Inferior parietal cortex (tissue), 1 donor: ENCODE data around the gene C12orf75.
"Not testable (repeated sequence)": the region's sequence is repeated elsewhere in the genome, so short reads cannot be mapped to it uniquely, and the experiment has no call there.

ENCODE experiments used
- DNase-seq: peaks from one replicate; pipeline ENCODE4 v3.0.0-alpha.2; 2016; ENCODE audit errors: extremely low spot score

The C12orf75 gene

DNA sequence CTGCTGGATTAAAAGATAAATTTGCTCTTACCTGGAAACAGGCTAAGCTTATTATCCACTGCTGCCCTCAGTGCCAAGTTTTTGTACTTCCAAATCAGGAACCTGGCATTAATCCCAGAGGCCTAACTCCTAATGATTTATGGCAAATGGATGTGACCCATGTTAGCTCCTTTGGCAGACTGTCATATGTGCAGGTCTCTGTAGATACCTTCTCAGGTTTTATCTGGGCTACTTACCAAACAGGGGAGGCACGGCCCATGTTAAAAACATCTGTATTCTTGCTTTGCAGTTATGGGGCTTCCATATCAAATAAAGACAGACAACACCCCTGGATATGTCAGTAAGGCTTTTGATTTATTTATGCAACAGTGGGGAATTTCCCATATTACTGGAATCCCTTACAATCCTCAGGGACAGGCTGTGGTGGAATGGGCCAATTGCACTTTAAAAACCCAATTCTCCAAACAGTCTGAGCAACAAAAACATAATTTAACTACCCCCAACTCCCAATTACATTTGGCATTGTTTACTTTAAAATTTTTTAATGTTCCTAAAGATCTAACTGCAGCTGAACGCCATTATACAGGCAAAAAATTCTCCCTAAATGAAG, 19.9 kb upstream of the C12orf75 start:
- not testable (repeated sequence) for DNase-seq

GRCh38 chr12:105311936-105312335, 18.6 kb upstream of the C12orf75 start:
- not testable (repeated sequence) for DNase-seq

DNA sequence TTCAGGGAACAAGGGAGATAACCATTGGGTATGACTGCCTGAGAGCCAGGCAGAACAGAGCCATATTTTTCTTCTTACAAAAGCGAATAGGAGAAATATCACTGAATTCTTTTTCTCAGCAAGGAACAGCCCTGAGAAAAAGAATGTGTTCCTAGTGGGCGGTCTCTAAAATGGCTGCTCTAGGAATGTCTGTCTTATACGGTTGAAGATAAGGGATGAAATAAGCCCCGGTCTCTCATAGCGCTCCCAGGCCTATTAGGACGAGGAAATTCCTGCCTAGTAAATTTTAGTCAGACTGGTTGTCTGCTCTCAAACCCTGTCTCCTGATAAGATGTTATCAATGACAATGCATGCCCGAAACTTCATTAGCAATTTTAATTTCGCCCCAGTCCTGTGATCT, 16.7 kb upstream of the C12orf75 start:
- DNase-seq, result not testable (repeated sequence)

- no peak for DNase-seq
Observed at GRCh38 chr12:105315130-105315529, 15.4 kb upstream of the C12orf75 start.

DNA sequence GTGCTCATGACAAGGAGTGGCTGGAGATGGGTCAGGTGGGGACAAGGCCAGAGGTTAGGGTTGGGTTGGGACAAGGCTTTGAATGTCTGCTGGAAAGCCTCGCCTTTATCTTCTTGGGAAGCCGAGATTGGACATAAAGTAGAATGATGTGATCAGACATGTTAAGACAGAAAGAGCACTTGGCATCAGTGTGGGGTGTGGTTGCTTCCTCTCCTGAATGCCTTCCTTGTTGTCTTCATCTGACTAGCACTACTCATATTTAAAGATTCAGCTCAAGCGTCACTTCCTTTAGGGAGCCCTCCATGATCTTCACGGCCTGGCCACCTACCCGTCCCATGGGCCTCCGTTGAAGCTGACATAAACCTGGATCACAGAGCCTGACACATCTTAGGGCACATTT, 14.8 kb upstream of the C12orf75 start:
- DNase-seq, result no peak

GRCh38 chr12:105316931-105317852, 13.3 kb upstream of the C12orf75 start:
- no peak for DNase-seq

GRCh38 chr12:105317942-105318621, 12.4 kb upstream of the C12orf75 start:
- no peak for DNase-seq

- DNase-seq, result no peak
Observed at GRCh38 chr12:105318651-105319483, 11.6 kb upstream of the C12orf75 start.

GRCh38 chr12:105319691-105320209, 10.7 kb upstream of the C12orf75 start:
- no peak for DNase-seq

DNA sequence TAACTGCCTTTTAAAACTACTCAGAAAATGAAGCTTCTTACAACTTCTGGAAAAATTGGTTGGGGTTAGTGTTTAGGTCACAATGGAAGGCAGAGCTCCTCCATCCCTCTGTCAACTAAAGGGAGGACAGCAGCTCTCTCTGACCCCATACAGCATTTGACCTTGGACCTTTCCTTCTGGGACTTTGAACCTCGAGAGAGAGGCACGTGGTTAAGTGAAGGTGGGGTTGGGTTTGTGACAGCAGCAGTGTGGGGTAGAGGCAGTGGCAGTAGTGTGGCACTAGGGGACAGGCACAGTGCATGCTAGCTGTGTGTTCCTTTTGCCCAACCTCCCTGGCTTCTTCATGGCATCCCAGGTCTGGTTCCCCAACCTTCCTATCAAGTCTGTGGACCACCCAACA, 9.4 kb upstream of the C12orf75 start:
- no peak for DNase-seq

- DNase-seq, result no peak
Observed at GRCh38 chr12:105322070-105322469, 8.4 kb upstream of the C12orf75 start.

DNA sequence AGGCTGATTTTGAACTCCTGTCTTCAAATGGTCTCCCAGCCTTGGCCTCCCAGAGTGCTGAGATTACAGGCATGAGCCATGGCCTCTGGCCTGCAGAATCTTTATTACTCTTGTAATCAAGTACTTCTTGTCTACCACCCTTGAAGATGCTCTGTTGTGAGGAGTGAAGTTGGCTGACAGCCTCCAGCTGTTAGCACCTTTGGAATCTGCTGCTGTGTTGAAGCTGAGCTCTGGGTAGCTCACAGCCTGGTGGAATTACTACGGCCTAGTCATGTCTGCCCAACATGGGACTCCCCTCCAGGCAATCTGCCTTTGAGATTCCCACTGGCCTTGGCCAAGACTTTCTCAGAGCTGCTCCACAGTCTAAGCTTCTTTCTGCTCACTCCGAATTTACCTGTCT, 5.8 kb upstream of the C12orf75 start:
- no peak for DNase-seq

- no peak for DNase-seq
Observed at GRCh38 chr12:105325117-105325516, 5.4 kb upstream of the C12orf75 start.

DNA sequence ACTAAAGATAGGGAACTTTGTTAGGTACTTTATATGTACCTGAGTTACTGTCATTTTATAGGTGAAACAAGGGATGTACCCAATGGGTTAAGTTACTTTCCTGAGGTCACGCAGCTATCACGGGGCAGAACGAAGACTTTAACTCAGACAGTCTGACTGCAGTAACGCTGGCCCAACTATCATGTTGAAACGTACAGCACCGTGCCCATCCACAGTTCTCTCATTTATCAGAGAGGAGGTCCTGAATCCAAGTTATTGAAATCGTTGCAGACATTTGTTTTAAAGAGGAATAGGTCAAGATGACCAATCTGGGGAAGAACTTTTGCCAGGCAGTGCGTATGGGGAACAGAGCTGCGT, 587 bp upstream of the C12orf75 start:
- DNase-seq, result no peak

DNA sequence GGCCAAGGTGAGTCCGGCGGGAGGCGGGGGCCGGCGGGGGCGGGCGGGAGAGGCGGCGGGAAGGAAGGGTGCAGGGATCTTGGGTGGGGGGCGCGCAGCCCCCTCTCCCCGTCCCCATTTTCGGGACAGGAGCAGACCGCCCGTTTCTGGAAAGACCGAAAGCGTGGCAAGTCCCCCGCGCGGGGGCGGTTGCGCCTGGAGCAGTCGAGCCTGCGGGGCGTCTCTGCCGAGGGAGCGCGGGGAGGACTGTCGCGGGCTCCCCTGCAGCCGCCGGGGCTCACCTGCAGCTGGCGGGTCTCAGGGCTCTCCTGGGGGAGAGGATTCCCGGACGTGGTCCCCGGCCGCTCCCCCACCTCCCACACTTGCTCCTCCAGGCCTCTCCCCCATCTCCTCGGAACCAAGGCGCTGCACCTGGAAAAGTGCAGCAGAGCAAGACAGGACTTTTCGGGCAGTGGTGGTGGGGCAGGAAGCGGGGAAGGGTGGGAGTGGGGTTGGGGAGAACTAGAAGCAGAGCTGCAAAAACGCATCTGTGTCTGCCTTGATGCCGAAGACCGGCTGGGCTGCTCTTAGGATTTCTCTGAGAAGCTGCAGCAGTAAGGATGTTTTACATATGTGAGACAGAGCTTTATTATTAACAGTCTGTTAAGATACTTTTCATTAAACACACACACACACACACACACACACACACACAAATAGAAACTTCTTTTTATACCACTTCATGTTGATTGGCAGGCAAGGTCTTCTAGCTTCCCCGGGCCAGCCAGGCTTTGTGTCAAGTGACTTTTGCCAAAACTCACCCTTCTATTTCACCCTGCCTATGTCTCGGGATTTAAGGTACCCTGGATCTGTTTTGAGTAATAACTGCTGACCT, 677 bp downstream of the C12orf75 start:
- no peak for DNase-seq

DNA sequence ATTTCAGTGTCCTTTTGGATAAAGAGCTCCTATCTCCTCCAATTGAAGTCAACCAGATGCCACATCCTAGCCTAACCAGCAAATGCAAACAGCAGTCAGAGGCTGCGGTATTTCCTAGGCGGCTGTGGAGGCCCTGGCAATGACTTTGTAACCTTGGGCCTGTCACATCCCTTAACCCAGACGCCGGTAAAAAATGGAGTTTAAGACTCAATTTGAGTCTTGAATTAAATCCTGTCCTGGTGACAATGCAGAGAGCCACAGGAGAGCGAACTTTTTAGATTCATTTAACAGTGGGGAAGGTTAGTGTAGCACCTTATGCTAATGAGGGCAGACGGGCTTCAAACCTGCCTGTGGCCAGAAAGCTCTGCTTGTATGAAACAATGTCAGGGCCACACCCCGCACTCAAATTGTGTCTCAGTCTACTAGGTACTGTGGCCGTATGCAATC, 1.3 kb downstream of the C12orf75 start:
- no peak for DNase-seq

GRCh38 chr12:105332286-105332685, 1.8 kb downstream of the C12orf75 start:
- DNase-seq, result not testable (repeated sequence)

DNA sequence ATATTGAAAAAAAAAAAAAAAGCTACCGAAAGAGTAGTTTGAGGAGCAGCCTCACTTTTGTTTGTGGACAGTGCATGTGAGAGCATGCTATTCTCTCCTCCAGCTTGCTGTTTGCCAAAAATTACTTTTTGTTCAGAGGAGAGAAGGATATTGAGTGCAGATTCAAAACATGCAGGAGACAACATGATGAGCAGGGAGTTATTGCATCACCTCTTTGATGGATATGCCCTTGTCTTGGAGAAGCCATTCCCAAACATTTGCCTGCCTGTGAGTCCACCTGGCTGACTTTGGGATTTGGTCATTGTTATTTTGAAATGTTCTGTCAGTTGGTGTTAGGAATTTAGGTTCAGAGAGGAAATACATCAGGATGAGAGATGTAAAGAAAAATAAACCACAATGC, 2.4 kb downstream of the C12orf75 start:
- DNase-seq, result no peak

DNA sequence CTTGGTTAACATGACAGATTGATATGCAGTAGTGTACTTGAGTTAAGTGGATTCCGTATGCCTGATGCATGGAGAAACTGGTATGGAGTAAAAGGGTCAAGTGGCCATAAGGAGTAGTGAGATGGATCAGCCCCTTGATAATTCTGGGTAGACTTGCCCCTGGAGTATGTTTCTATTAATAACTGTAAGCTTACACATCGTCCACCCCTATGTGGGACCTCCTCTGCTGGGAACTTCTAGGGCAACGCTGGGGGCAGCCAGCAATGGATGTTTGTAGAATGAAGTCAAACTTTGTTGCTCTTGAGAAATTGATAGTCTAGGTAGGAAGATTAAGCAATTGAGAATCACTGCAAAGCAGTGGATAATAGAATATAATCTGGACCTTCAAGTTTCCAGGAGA, 3.5 kb downstream of the C12orf75 start:
- no peak for DNase-seq

DNA sequence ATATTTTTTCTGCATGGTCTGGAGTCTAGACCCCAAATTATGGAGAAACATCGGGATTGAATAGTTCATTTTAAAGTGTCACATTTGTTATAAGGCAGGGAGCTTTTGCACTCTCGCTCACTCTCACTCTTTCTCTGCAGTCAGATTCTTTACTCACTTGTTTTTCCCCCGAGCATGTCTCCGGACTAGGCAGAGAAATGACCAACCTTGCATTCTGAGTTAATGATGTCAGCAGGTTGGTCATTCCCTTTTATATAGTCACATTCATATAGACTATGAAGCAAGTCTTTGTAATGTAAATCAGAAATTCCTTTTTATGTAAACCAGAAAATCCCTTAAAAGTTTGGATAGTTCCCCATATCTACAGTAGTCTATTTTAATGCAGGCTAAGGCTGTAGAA, 4.1 kb downstream of the C12orf75 start:
- DNase-seq, result no peak

- no peak for DNase-seq
Observed at GRCh38 chr12:105335856-105336255, 5.4 kb downstream of the C12orf75 start.
